ENCODE results near the gene AUNIP. TPM values are rescaled to one million over a fixed set of nuclear protein-coding genes. Genes with fewer than 3 reads are reported as not detected.
A peak's percentile ranks its signal among the peaks of the same experiment; 100 is the strongest.

The AUNIP gene
- polyA plus RNA-seq, 3 donors: 0.19 to 0.44 (median 0.44) TPM

DNA sequence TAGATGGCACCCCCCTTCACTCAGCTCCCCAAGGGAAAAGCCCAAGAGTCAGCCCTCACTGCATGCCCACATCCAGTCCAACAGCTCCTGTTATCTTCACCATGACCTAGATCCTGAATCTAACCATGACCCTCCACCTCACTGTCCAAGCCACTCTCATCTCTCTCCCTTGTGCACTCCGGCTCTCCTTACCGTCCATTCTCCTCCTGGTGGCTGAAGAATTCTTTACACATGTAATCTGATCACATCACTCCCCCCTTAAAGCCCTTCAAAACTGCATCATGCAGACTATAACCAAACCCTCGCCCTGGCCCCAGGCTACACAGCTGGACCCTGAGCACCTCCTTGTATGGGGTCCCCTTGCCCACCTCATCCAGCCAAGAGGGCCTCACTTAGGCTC, 30.2 kb upstream of the AUNIP start:
- DNase-seq: no peak
- H3K9me3 Mint-ChIP-seq: no peaks in the 10 kb centered on the region
- TF ChIP-seq, protein P1, sequence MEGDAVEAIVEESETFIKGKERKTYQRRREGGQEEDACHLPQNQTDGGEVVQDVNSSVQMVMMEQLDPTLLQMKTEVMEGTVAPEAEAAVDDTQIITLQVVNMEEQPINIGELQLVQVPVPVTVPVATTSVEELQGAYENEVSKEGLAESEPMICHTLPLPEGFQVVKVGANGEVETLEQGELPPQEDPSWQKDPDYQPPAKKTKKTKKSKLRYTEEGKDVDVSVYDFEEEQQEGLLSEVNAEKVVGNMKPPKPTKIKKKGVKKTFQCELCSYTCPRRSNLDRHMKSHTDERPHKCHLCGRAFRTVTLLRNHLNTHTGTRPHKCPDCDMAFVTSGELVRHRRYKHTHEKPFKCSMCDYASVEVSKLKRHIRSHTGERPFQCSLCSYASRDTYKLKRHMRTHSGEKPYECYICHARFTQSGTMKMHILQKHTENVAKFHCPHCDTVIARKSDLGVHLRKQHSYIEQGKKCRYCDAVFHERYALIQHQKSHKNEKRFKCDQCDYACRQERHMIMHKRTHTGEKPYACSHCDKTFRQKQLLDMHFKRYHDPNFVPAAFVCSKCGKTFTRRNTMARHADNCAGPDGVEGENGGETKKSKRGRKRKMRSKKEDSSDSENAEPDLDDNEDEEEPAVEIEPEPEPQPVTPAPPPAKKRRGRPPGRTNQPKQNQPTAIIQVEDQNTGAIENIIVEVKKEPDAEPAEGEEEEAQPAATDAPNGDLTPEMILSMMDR (IDR thresholded peaks at IDR 0.05): no peak
- Histone ChIP-seq H4K20me1 (ENCODE audit: insufficient read depth, low read length) (no peaks in the 10 kb centered on the region), H3K27me3 (ENCODE audit: control insufficient read depth in 2 of 2, insufficient read depth in 2 of 2, low read length in 2 of 2) (no peaks in the 10 kb centered on the region), H3K9ac (ENCODE audit: insufficient read depth, low read length, poor library complexity, severe bottlenecking) (no peak overlapping the region), H3K4me1 (ENCODE audit: control insufficient read depth in 1 of 2, insufficient read depth in 2 of 2, low read length in 2 of 2) (peaks cover 5 to 9% of the 10 kb centered on the region in 2 donors), H3K27ac (ENCODE audit: low read depth in 1 of 2, low read length in 2 of 2) (no peak overlapping the region), H3K4me3 (replicated peaks in 1 of 3; ENCODE audit: low read depth in 2 of 3, low read length in 3 of 3) (no peak overlapping the region), H2AFZ (ENCODE audit: insufficient read depth, low read depth, low read length, poor library complexity, severe bottlenecking) (no peak overlapping the region), H3K79me2 (ENCODE audit: insufficient read depth, low read length) (no peaks in the 10 kb centered on the region), H3K4me2 (replicated peaks; ENCODE audit: extremely low read depth, low read length, poor library complexity, severe bottlenecking) (no peak overlapping the region), H3K9me3 (replicated peaks in 1 of 2; ENCODE audit: control insufficient read depth in 1 of 2, insufficient read depth in 1 of 2, low read length in 2 of 2) (no peaks in the 10 kb centered on the region), H3K36me3 (replicated peaks in 1 of 2; ENCODE audit: control insufficient read depth in 1 of 2, insufficient read depth in 2 of 2, low read length in 2 of 2) (no peaks in the 10 kb centered on the region)
- H3K4me1 Mint-ChIP-seq: peaks cover 11% of the 10 kb centered on the region
- H3K27me3 Mint-ChIP-seq (ENCODE audit: low read depth in 3 of 3): peaks cover 0 to 1% (median 0%) of the 10 kb centered on the region in 3 donors
- 97% methylated on average over 3 of the region's 3 CpGs for WGBS (ENCODE audit: insufficient coverage)
- H3K4me3 Mint-ChIP-seq: no peak overlapping the region
- H3K27ac Mint-ChIP-seq: peak overlapping the region in 1 of 7 donors; percentile 73
- H3K36me3 Mint-ChIP-seq: peaks cover 7% of the 10 kb centered on the region in 2 donors
- intact Hi-C loops (cut with micrococcal nuclease): no loop called here

DNA sequence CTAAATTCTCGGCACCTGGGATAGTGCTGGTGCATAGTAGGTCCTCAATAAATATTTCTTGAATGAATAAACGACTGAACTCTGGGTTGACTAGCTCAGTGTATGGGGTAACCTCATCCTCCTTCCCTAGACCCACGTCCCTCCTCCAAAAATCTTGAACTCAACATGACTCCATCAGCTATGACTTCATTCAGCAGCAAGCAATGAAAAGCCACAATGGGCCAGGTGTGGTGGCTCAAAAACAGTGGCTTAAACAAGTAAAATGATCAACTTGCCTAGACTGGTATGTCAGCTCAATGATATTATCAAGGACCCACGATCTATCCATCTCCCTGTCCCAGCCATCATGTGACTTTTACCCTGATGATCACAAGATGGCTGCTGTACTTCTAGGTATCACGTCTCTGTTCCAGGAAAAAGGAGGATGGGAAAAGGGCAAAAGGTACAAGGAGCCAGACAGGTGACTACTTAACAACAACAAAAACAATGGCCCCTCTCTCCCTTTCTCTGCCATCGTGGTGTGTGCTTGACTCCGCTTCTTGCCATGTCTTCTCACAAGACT, 29.2 kb upstream of the AUNIP start:
- Histone ChIP-seq H3K27me3 (ENCODE audit: control insufficient read depth in 2 of 2, insufficient read depth in 2 of 2, low read length in 2 of 2) (no peaks in the 10 kb centered on the region), H4K20me1 (ENCODE audit: insufficient read depth, low read length) (no peaks in the 10 kb centered on the region), H3K4me3 (replicated peaks in 1 of 3; ENCODE audit: low read depth in 2 of 3, low read length in 3 of 3) (no peak overlapping the region), H3K27ac (ENCODE audit: low read depth in 1 of 2, low read length in 2 of 2) (no peak overlapping the region), H3K79me2 (ENCODE audit: insufficient read depth, low read length) (no peaks in the 10 kb centered on the region), H3K4me2 (replicated peaks; ENCODE audit: extremely low read depth, low read length, poor library complexity, severe bottlenecking) (no peak overlapping the region), H3K9ac (ENCODE audit: insufficient read depth, low read length, poor library complexity, severe bottlenecking) (no peak overlapping the region), H2AFZ (ENCODE audit: insufficient read depth, low read depth, low read length, poor library complexity, severe bottlenecking) (no peak overlapping the region), H3K36me3 (replicated peaks in 1 of 2; ENCODE audit: control insufficient read depth in 1 of 2, insufficient read depth in 2 of 2, low read length in 2 of 2) (no peaks in the 10 kb centered on the region), H3K9me3 (replicated peaks in 1 of 2; ENCODE audit: control insufficient read depth in 1 of 2, insufficient read depth in 1 of 2, low read length in 2 of 2) (no peaks in the 10 kb centered on the region), H3K4me1 (ENCODE audit: control insufficient read depth in 1 of 2, insufficient read depth in 2 of 2, low read length in 2 of 2) (peaks cover 5 to 9% of the 10 kb centered on the region in 2 donors)
- intact Hi-C loops (cut with micrococcal nuclease): no loop called here
- no peak for DNase-seq
- H3K27ac Mint-ChIP-seq: no peak overlapping the region
- no peaks in the 10 kb centered on the region for H3K9me3 Mint-ChIP-seq
- 100% methylated on average over 1 of the region's 7 CpGs for WGBS (ENCODE audit: insufficient coverage)
- peaks cover 11% of the 10 kb centered on the region for H3K4me1 Mint-ChIP-seq
- peaks cover 0 to 1% (median 0%) of the 10 kb centered on the region in 3 donors for H3K27me3 Mint-ChIP-seq (ENCODE audit: low read depth in 3 of 3)
- H3K36me3 Mint-ChIP-seq: peaks cover 7% of the 10 kb centered on the region in 2 donors
- TF ChIP-seq, protein P1 (IDR thresholded peaks at IDR 0.05): no peak
- no peak overlapping the region for H3K4me3 Mint-ChIP-seq
